ENCODE results near the gene MITF. TPM values are rescaled to one million over a fixed set of nuclear protein-coding genes. Genes with fewer than 3 reads are reported as not detected.

Gene MITF
- polyA plus RNA-seq, 1 of the 3 experiments (the other 2 are of a cell fraction): 1.7 TPM

DNA sequence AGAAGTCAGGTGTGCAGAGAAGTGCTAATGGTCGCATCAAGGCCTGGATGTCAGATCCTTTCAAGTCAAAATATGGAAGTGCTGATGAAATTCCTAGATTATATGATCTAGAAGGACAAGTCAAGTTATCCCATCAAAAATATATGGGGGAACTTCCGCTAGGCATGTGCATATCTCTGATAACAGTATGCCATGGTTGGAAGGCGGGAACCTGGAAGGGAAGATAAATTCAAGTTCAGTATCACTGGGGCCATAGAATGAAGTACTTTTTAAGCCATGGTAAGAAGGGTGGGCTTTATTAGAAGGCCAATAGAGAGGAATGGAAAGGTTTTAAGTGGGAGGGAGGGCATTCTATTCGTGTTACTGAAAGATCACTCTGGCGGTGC, 38.3 kb downstream of the MITF start:
- peaks cover 6% of the 10 kb centered on the region for H3F3A ChIP-seq (replicated peaks; ENCODE audit: insufficient read depth)
- TF ChIP-seq, protein P1, sequence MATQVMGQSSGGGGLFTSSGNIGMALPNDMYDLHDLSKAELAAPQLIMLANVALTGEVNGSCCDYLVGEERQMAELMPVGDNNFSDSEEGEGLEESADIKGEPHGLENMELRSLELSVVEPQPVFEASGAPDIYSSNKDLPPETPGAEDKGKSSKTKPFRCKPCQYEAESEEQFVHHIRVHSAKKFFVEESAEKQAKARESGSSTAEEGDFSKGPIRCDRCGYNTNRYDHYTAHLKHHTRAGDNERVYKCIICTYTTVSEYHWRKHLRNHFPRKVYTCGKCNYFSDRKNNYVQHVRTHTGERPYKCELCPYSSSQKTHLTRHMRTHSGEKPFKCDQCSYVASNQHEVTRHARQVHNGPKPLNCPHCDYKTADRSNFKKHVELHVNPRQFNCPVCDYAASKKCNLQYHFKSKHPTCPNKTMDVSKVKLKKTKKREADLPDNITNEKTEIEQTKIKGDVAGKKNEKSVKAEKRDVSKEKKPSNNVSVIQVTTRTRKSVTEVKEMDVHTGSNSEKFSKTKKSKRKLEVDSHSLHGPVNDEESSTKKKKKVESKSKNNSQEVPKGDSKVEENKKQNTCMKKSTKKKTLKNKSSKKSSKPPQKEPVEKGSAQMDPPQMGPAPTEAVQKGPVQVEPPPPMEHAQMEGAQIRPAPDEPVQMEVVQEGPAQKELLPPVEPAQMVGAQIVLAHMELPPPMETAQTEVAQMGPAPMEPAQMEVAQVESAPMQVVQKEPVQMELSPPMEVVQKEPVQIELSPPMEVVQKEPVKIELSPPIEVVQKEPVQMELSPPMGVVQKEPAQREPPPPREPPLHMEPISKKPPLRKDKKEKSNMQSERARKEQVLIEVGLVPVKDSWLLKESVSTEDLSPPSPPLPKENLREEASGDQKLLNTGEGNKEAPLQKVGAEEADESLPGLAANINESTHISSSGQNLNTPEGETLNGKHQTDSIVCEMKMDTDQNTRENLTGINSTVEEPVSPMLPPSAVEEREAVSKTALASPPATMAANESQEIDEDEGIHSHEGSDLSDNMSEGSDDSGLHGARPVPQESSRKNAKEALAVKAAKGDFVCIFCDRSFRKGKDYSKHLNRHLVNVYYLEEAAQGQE (IDR thresholded peaks at IDR 0.05; ENCODE audit: low read depth, low read length): no peak
- TF ChIP-seq FOSL2 (IDR thresholded peaks at IDR 0.05; ENCODE audit: borderline replicate concordance, low read depth): no peak
- TF ChIP-seq YY1 (IDR thresholded peaks at IDR 0.05; ENCODE audit: low read depth): no peak
- TF ChIP-seq NFIC (IDR thresholded peaks at IDR 0.05; ENCODE audit: borderline replicate concordance): no peak
- no peak for TF ChIP-seq RXRA (IDR thresholded peaks at IDR 0.05; ENCODE audit: borderline replicate concordance, low read depth)
- TF ChIP-seq, protein P2, sequence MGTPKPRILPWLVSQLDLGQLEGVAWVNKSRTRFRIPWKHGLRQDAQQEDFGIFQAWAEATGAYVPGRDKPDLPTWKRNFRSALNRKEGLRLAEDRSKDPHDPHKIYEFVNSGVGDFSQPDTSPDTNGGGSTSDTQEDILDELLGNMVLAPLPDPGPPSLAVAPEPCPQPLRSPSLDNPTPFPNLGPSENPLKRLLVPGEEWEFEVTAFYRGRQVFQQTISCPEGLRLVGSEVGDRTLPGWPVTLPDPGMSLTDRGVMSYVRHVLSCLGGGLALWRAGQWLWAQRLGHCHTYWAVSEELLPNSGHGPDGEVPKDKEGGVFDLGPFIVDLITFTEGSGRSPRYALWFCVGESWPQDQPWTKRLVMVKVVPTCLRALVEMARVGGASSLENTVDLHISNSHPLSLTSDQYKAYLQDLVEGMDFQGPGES (IDR thresholded peaks at IDR 0.05; ENCODE audit: low read depth, low read length): no peak
- TF ChIP-seq JUND (IDR thresholded peaks at IDR 0.05): no peak
- TF ChIP-seq POLR2AphosphoS5 (IDR thresholded peaks at IDR 0.05; ENCODE audit: low read depth, low read length): no peak
- TF ChIP-seq, protein P3, sequence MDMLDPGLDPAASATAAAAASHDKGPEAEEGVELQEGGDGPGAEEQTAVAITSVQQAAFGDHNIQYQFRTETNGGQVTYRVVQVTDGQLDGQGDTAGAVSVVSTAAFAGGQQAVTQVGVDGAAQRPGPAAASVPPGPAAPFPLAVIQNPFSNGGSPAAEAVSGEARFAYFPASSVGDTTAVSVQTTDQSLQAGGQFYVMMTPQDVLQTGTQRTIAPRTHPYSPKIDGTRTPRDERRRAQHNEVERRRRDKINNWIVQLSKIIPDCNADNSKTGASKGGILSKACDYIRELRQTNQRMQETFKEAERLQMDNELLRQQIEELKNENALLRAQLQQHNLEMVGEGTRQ (IDR thresholded peaks at IDR 0.05; ENCODE audit: borderline replicate concordance, low read depth, low read length): no peak
- TF ChIP-seq SMC3 (IDR thresholded peaks at IDR 0.05; ENCODE audit: low read depth, low read length): no peak
- no peak for TF ChIP-seq NRF1 (IDR thresholded peaks at IDR 0.05; ENCODE audit: low read depth, low read length)
- no peak for TF ChIP-seq CHD2 (IDR thresholded peaks at IDR 0.05; ENCODE audit: low read length, partially characterized antibody)
- TF ChIP-seq EZH2phosphoT487 (IDR thresholded peaks at IDR 0.05; ENCODE audit: borderline replicate concordance, low read depth): no peak
- no peak for TF ChIP-seq TAF1 (IDR thresholded peaks at IDR 0.05; ENCODE audit: borderline replicate concordance, low read depth, low read length)
- no peak for TF ChIP-seq ELF1 (IDR thresholded peaks at IDR 0.05)
- TF ChIP-seq EP300 (IDR thresholded peaks at IDR 0.05; ENCODE audit: borderline replicate concordance in 1 of 2, low read depth in 1 of 2, low read length in 1 of 2): no peak
- TF ChIP-seq, protein P4, sequence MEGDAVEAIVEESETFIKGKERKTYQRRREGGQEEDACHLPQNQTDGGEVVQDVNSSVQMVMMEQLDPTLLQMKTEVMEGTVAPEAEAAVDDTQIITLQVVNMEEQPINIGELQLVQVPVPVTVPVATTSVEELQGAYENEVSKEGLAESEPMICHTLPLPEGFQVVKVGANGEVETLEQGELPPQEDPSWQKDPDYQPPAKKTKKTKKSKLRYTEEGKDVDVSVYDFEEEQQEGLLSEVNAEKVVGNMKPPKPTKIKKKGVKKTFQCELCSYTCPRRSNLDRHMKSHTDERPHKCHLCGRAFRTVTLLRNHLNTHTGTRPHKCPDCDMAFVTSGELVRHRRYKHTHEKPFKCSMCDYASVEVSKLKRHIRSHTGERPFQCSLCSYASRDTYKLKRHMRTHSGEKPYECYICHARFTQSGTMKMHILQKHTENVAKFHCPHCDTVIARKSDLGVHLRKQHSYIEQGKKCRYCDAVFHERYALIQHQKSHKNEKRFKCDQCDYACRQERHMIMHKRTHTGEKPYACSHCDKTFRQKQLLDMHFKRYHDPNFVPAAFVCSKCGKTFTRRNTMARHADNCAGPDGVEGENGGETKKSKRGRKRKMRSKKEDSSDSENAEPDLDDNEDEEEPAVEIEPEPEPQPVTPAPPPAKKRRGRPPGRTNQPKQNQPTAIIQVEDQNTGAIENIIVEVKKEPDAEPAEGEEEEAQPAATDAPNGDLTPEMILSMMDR (IDR thresholded peaks at IDR 0.05): no peak
- TF ChIP-seq, protein P5, sequence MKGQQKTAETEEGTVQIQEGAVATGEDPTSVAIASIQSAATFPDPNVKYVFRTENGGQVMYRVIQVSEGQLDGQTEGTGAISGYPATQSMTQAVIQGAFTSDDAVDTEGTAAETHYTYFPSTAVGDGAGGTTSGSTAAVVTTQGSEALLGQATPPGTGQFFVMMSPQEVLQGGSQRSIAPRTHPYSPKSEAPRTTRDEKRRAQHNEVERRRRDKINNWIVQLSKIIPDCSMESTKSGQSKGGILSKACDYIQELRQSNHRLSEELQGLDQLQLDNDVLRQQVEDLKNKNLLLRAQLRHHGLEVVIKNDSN (IDR thresholded peaks at IDR 0.05; ENCODE audit: borderline replicate concordance, low read depth): no peak
- H3K36me3 ChIP-seq (replicated peaks in 1 of 2; ENCODE audit: control insufficient read depth in 1 of 2, insufficient read depth in 2 of 2, low read length in 1 of 2): no peaks in the 10 kb centered on the region
- no peaks in the 10 kb centered on the region for H3K9me2 ChIP-seq
- no peak overlapping the region for H3K4me2 ChIP-seq
- no peak overlapping the region for H2AFZ ChIP-seq (ENCODE audit: low read depth)
- no peak overlapping the region for H3K4me3 ChIP-seq (ENCODE audit: low read depth in 2 of 2, low read length in 1 of 2)
- H4K20me1 ChIP-seq (ENCODE audit: insufficient read depth): no peaks in the 10 kb centered on the region
- no peak overlapping the region for H3K9ac ChIP-seq
- H3K27ac ChIP-seq (ENCODE audit: low read depth in 2 of 2, low read length in 1 of 2): no peak overlapping the region; a peak in 1 of 4 replicates
- CTCF ChIA-PET: no interaction called here
- 94% methylated on average over 5 of the region's 5 CpGs for WGBS (ENCODE audit: low lambda C conversion rate)
- H3K27me3 ChIP-seq (ENCODE audit: insufficient read depth): no peaks in the 10 kb centered on the region
- no peaks in the 10 kb centered on the region for H3K79me2 ChIP-seq (ENCODE audit: insufficient read depth)
- no peaks in the 10 kb centered on the region for H3K9me3 ChIP-seq
- H3K4me1 ChIP-seq (ENCODE audit: control insufficient read depth in 1 of 2, insufficient read depth in 2 of 2, low read depth in 1 of 2, low read length in 1 of 2): no peaks in the 10 kb centered on the region; a peak in 1 of 4 replicates
- no peak for DNase-seq
- POLR2A ChIA-PET: no interaction called here
